ENCODE data around the gene TMEM221.

- TF ChIP-seq CTCF (conservative IDR thresholded peaks at IDR 0.05; ENCODE audit: low read length) (no peak), EZH2phosphoT487 (IDR thresholded peaks at IDR 0.05; ENCODE audit: borderline replicate concordance) (no peak)
Measured at GRCh38 chr19:17447704-17448130, 751 bp downstream of the TMEM221 start.
